Activated CD4-positive, alpha-beta memory T cell treated with anti-CD3 and anti-CD28 coated beads for 36 hours (primary cell): ENCODE results near the gene PLCB1. TPM values are rescaled to one million over a fixed set of nuclear protein-coding genes. Genes with fewer than 3 reads are reported as not detected.

Experiments used
- CTCF ChIA-PET: fragments of 350-600 bp; sonication (Branson Sonifier 250); formaldehyde crosslinking; loops from one replicate; lab custom pipeline; 2021; ENCODE audit warnings: antibody characterized with exemption, inconsistent platforms; lab: Charles Lee
- POLR2A ChIA-PET: fragments of 350-600 bp; sonication (Branson Sonifier 250); formaldehyde crosslinking; loops from one replicate; lab custom pipeline; 2021; ENCODE audit warnings: antibody characterized with exemption; lab: Charles Lee
- DNase-seq: peaks from one replicate; pipeline ENCODE4 v3.0.0-alpha.2; 2020
- H3K27ac Mint-ChIP-seq: one replicate; pipeline ENCODE4 v1.8.0; 2021; ENCODE audit warnings: mixed read lengths
- H3K27me3 Mint-ChIP-seq: one replicate; pipeline ENCODE4 v1.8.0; 2021; ENCODE audit warnings: mixed read lengths
- H3K36me3 Mint-ChIP-seq: one replicate; pipeline ENCODE4 v1.8.0; 2021; ENCODE audit warnings: mixed read lengths
- H3K4me1 Mint-ChIP-seq: one replicate; pipeline ENCODE4 v1.8.0; 2021; ENCODE audit warnings: low read depth, mixed read lengths
- H3K4me3 Mint-ChIP-seq: one replicate; pipeline ENCODE4 v1.8.0; 2021; ENCODE audit warnings: mild to moderate bottlenecking, mixed read lengths
- H3K9me3 Mint-ChIP-seq: one replicate; pipeline ENCODE4 v1.8.0; 2021; ENCODE audit warnings: mixed read lengths
- intact Hi-C: fragments of 100-400 bp; cut with micrococcal nuclease; formaldehyde crosslinking; loops from one replicate; pipeline ENCODE4 v1.15.1; 2023
- total RNA-seq, 2 experiments: library from RNA; stranded (reverse); gene quantifications; one replicate each; pipeline ENCODE4 v1.2.3, GENCODE V29; 2021

The PLCB1 gene
- total RNA-seq, 2 experiments from 2014 or later = 3.9 to 4.0 TPM

GRCh38 chr20:8304124-8304816 lies 172.2 kb downstream of the PLCB1 start:
- ChIA-PET CTCF (interaction anchor here (1.1 to 1.5 kb wide), 3 partner anchors 13 to 174 kb away, joined by 3 to 5 read pairs (median 3); partner anchors contain the start of gene PLCB1), POLR2A (no interaction called here)
- Mint-ChIP-seq H3K9me3 (no peaks in the 10 kb centered on the region), H3K4me3 (no peak overlapping the region), H3K27ac (no peak overlapping the region), H3K4me1 (peaks cover 6% of the 10 kb centered on the region), H3K27me3 (no peaks in the 10 kb centered on the region), H3K36me3 (no peaks in the 10 kb centered on the region)
- DNase-seq = no peak
- intact Hi-C loops = loop anchor here (2.0 kb wide), 1 partner anchor 261 kb away; no protein-coding TSS in a partner anchor

GRCh38 chr20:8305449-8305978 lies 173.4 kb downstream of the PLCB1 start:
- H3K36me3 Mint-ChIP-seq = no peaks in the 10 kb centered on the region
- POLR2A ChIA-PET = no interaction called here
- H3K27me3 Mint-ChIP-seq = no peaks in the 10 kb centered on the region
- peaks cover 6% of the 10 kb centered on the region for H3K4me1 Mint-ChIP-seq
- DNase-seq = peak; percentile 75
- no peak overlapping the region for H3K4me3 Mint-ChIP-seq
- intact Hi-C loops = loop anchor here (1.0 to 5.0 kb wide), 6 partner anchors 30 to 417 kb away; partner anchors contain the start of gene PLCB1
- CTCF ChIA-PET = interaction anchor here (0.7 to 1.9 kb wide), 7 partner anchors 9 to 417 kb away, joined by 3 to 7 read pairs (median 3); partner anchors contain the start of gene PLCB1
- no peak overlapping the region for H3K27ac Mint-ChIP-seq
- H3K9me3 Mint-ChIP-seq = no peaks in the 10 kb centered on the region

GRCh38 chr20:8306937-8307336 lies 174.9 kb downstream of the PLCB1 start:
- H3K27ac Mint-ChIP-seq = no peak overlapping the region
- ChIA-PET POLR2A (no interaction called here), CTCF (interaction anchor here (0.8 to 1.9 kb wide), 9 partner anchors 9 to 415 kb away, joined by 3 to 10 read pairs (median 5); partner anchors contain the start of gene PLCB1)
- no peaks in the 10 kb centered on the region for H3K9me3 Mint-ChIP-seq
- no peaks in the 10 kb centered on the region for H3K27me3 Mint-ChIP-seq
- H3K36me3 Mint-ChIP-seq = no peaks in the 10 kb centered on the region
- intact Hi-C loops = loop anchor here (5.0 kb wide), 2 partner anchors 80 to 415 kb away; no protein-coding TSS in a partner anchor
- H3K4me1 Mint-ChIP-seq = peaks cover 6% of the 10 kb centered on the region
- no peak for DNase-seq
- H3K4me3 Mint-ChIP-seq = no peak overlapping the region

GRCh38 chr20:8309634-8310033 lies 177.6 kb downstream of the PLCB1 start:
- Mint-ChIP-seq H3K4me1 (peaks cover 6% of the 10 kb centered on the region), H3K9me3 (no peaks in the 10 kb centered on the region), H3K4me3 (no peak overlapping the region), H3K36me3 (no peaks in the 10 kb centered on the region), H3K27me3 (no peaks in the 10 kb centered on the region), H3K27ac (no peak overlapping the region)
- no peak for DNase-seq
- ChIA-PET CTCF (interaction anchor here (1.1 kb wide), 1 partner anchor 178 kb away, joined by 4 read pairs; the partner anchor contains the start of gene PLCB1), POLR2A (no interaction called here)
- intact Hi-C loops = loop anchor here (5.0 kb wide), 2 partner anchors 78 to 413 kb away; no protein-coding TSS in a partner anchor

GRCh38 chr20:8310618-8311017 lies 178.6 kb downstream of the PLCB1 start:
- no peaks in the 10 kb centered on the region for H3K27me3 Mint-ChIP-seq
- H3K27ac Mint-ChIP-seq = no peak overlapping the region
- no peaks in the 10 kb centered on the region for H3K36me3 Mint-ChIP-seq
- no peak for DNase-seq
- intact Hi-C loops = no loop called here
- no peaks in the 10 kb centered on the region for H3K9me3 Mint-ChIP-seq
- CTCF ChIA-PET = interaction anchor here (0.6 to 1.1 kb wide), 2 partner anchors 179 to 285 kb away, joined by 4 read pairs; partner anchors contain the start of gene PLCB1
- H3K4me1 Mint-ChIP-seq = peaks cover 1% of the 10 kb centered on the region
- POLR2A ChIA-PET = no interaction called here
- H3K4me3 Mint-ChIP-seq = no peak overlapping the region

GRCh38 chr20:8313073-8313472 lies 181.0 kb downstream of the PLCB1 start:
- H3K4me1 Mint-ChIP-seq = no peaks in the 10 kb centered on the region
- H3K27me3 Mint-ChIP-seq = no peaks in the 10 kb centered on the region
- ChIA-PET CTCF (interaction anchor here (0.7 to 1.3 kb wide), 2 partner anchors 75 to 269 kb away, joined by 4 read pairs; no protein-coding TSS in a partner anchor), POLR2A (no interaction called here)
- intact Hi-C loops = no loop called here
- H3K27ac Mint-ChIP-seq = no peak overlapping the region
- no peaks in the 10 kb centered on the region for H3K9me3 Mint-ChIP-seq
- DNase-seq = no peak
- no peak overlapping the region for H3K4me3 Mint-ChIP-seq
- H3K36me3 Mint-ChIP-seq = no peaks in the 10 kb centered on the region

- H3K27me3 Mint-ChIP-seq = no peaks in the 10 kb centered on the region
- ChIA-PET POLR2A (no interaction called here), CTCF (interaction anchor here (0.7 to 2.0 kb wide), 4 partner anchors 9 to 184 kb away, joined by 3 to 5 read pairs (median 4); no protein-coding TSS in a partner anchor)
- intact Hi-C loops = no loop called here
- H3K27ac Mint-ChIP-seq = no peak overlapping the region
- H3K4me3 Mint-ChIP-seq = no peak overlapping the region
- H3K9me3 Mint-ChIP-seq = no peaks in the 10 kb centered on the region
- H3K4me1 Mint-ChIP-seq = no peaks in the 10 kb centered on the region
- H3K36me3 Mint-ChIP-seq = no peaks in the 10 kb centered on the region
- DNase-seq = no peak
Measured at GRCh38 chr20:8315639-8316573, 183.8 kb downstream of the PLCB1 start.

- Mint-ChIP-seq H3K4me3 (no peak overlapping the region), H3K4me1 (no peaks in the 10 kb centered on the region), H3K27ac (no peak overlapping the region), H3K9me3 (no peaks in the 10 kb centered on the region), H3K36me3 (no peaks in the 10 kb centered on the region), H3K27me3 (no peaks in the 10 kb centered on the region)
- intact Hi-C loops = no loop called here
- ChIA-PET CTCF (no interaction called here), POLR2A (no interaction called here)
- no peak for DNase-seq
Measured at GRCh38 chr20:8317448-8317847, 185.4 kb downstream of the PLCB1 start.

GRCh38 chr20:8318965-8319625 lies 187.0 kb downstream of the PLCB1 start:
- intact Hi-C loops = no loop called here
- ChIA-PET CTCF (no interaction called here), POLR2A (no interaction called here)
- no peak overlapping the region for H3K27ac Mint-ChIP-seq
- no peaks in the 10 kb centered on the region for H3K9me3 Mint-ChIP-seq
- no peak overlapping the region for H3K4me3 Mint-ChIP-seq
- no peaks in the 10 kb centered on the region for H3K4me1 Mint-ChIP-seq
- no peaks in the 10 kb centered on the region for H3K27me3 Mint-ChIP-seq
- no peaks in the 10 kb centered on the region for H3K36me3 Mint-ChIP-seq
- DNase-seq = no peak

GRCh38 chr20:8320306-8320705 lies 188.2 kb downstream of the PLCB1 start:
- no peaks in the 10 kb centered on the region for H3K4me1 Mint-ChIP-seq

GRCh38 chr20:8321001-8321400 lies 188.9 kb downstream of the PLCB1 start:
- no peak for DNase-seq
- H3K36me3 Mint-ChIP-seq = no peaks in the 10 kb centered on the region
- H3K4me1 Mint-ChIP-seq = no peaks in the 10 kb centered on the region
- POLR2A ChIA-PET = no interaction called here
- H3K9me3 Mint-ChIP-seq = no peaks in the 10 kb centered on the region
- no peaks in the 10 kb centered on the region for H3K27me3 Mint-ChIP-seq
- no peak overlapping the region for H3K4me3 Mint-ChIP-seq
- CTCF ChIA-PET = no interaction called here
- H3K27ac Mint-ChIP-seq = no peak overlapping the region
- intact Hi-C loops = no loop called here

More at GRCh38 chr20:8320306-8320705, 188.2 kb downstream of the PLCB1 start:
- no peak for DNase-seq
- Mint-ChIP-seq H3K9me3 (no peaks in the 10 kb centered on the region), H3K36me3 (no peaks in the 10 kb centered on the region), H3K27me3 (no peaks in the 10 kb centered on the region), H3K27ac (no peak overlapping the region), H3K4me3 (no peak overlapping the region)
- ChIA-PET CTCF (interaction anchor here (1.0 kb wide), 1 partner anchor 14 kb away, joined by 3 read pairs; no protein-coding TSS in a partner anchor), POLR2A (no interaction called here)
- intact Hi-C loops = no loop called here
